Colon (tissue), 2 donors: Measurements from ENCODE around the gene CHSY3.

Source experiments
- FAIRE-seq: peaks from 2 replicates; lab custom pipeline; 2012; peaks lifted over from hg19 to GRCh38; lab: Jason Lieb, UNC
- donor health status: control.
- donor health status: control.

Gene CHSY3

DNA sequence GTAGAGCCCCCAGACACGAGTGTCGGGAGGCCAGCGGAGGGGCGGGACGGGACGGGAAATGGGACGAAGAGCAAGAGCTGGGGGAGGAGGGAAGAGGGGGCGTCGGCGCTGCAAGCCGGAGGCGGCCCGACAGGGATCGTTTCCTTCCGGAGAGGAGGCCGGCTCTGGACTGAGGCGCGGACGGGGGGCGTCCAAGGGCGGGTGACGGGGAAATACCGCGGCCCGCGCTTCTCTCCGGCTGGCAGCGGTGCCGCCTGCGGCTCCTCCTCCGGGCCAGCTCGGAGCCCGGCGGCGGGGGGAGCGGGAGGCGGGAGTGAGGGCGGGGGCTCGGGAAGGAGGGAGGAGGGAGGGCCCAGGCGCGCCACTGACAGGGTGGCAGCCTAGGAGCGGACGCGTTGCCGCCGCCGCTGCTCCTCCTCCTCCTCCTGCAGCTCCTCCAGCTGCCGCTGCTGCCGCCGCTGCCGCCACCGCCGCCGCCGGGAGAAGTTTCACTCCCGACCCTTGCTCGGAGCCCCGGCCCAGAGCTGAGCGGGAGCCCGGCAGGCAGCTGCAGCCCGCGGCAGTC is at the start of gene CHSY3:
Gene CHSY3, plus strand, starts transcription at position 364 of the 565 bp plus-strand sequence.
- no peak for FAIRE-seq

DNA sequence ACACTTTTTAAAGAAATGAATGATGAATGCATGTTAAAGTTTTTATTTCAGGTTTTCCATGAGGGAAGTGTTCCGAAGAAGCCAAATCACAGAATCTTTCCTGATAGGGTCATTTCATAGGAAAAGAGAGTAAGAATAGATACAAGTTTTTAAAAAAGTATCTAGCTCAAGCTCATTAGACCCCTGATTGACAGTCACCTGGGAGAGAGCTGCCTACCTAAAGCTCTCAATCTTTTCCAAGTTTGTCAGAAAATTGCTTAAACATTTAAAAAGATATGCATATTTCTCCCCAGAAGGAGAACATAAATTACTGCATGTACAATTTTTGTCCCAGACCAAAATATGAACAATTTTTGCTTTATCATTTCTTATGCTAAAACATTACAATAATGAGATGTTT is 47.9 kb upstream of the CHSY3 start:
- no peak for FAIRE-seq

DNA sequence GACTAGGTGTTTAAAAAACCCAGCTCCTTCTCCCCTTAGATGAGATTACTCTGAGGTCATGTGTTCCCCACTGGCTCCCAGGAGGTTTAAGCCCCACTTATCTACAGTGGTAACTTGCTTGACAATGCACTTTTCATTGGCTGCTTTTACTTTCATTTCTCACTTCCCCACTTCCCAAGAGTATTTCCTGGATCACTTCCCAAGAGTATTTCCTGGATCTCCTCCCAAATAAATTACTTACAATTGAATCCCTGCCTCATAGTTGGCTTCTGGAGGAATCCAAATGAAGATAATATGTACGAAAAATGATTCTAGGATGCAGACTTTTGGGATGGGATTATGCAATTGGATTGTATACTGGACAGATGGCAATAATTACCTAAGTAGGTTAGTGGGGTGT is 47.1 kb upstream of the CHSY3 start:
- no peak for FAIRE-seq

DNA sequence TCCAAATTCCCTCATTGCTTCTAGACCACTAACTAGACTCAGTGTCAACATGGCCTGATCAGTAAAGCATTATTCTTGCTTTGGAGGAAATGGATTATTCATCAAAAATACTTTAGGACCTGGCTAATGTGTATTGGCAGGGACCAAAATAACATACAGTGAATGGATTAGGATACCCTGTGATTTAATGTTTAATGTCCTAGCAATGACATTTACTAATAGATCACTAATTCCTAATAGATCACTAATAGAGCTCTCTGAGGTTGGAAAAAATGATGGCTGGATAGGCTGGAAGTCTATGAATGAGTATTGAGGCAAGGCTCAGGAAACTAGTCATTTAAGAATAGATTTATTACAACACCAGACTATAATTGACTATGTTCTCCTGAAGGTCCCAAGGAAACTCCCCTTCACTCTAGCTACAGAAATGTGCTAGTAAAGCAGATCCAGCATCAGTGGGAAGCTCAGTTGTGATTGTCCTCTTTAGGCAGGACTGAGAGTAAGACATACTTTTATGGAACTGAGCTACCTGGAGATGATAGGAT is 46.1 kb upstream of the CHSY3 start:
- FAIRE-seq = no peak

DNA sequence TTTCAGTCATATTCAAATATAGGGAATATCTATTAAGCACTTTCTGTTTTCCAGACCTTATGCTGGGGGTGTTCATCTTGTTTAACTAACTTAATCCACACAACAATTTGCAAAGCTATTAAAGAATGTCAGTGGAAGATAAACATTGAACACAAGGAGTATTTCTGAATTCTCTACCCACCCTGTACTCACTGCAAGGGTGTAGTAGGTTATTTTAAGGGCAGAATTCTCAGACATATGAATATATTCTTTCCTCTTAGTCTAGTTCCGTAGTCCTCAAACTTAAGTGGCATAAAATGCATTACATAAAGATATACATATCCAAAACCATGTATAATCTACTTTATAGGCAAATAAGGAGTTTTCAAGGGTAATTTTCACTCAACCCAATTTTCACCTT is 19.9 kb upstream of the CHSY3 start:
- FAIRE-seq = no peak

DNA sequence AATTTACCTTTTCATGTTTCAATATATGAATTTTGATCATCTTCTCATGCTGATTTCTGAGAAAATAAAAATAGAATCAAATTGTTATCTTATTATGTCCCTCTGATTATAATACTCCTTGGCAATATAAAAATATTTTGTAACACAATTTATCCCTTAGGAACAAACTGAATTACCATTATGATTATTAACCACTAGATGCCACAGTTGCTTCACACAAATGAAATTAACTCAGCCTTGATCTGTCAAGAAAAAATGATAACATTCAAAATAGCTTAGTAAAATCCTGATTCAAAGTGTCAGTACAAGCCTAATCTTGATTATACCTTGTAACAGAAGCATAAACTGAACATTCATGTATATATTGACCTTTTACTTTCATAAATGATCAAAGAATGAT is 4.8 kb upstream of the CHSY3 start:
- no peak for FAIRE-seq

DNA sequence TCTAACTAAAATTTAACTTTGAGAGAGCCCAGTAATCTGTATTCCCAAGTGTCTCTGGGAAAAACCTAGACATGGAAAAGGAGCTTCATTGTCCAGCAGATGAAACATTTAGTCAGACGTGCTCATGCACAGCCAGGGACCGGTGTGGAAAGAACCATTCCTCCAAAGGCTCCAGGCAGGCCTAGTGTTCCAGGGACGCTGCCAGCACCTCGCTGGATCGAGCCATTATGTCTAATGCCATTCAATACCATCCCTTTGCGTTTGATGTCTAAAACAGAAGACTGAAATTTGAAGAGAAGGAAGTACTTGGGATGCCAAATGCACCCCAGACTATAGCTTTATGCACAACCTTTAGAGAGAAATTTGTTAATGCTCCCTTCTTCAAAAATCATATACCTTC is 1.4 kb upstream of the CHSY3 start:
- no peak for FAIRE-seq

DNA sequence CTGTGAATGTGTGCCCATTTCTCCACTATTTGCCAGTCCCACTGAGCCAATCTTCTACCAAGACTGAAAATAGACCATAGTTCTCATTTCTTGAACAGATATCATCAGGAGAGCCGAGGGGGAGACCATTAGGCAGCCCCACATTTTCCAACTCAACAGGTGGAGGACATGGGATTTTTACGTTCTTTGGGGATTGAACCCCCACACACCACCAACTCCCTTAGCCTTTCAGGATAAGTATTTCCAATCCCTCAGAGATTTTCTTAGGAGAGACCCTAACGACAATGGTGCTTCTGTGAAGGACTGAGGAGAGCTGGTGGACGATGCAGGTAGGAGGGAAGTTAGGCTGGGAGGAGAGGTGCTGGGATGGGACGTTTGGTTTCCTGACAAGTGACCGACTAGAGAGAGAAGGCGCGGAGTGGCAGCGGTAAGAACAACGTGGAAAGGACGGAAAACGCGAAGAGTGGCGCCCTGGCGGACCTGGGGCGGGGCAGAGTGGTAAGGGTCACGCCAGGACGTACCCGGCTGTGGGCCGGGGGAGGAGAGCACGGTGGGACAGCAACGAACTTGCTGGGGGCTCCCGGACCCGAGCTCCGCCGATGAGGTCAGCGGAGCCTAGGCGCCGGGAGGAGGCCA is 681 bp upstream of the CHSY3 start:
- no peak for FAIRE-seq

DNA sequence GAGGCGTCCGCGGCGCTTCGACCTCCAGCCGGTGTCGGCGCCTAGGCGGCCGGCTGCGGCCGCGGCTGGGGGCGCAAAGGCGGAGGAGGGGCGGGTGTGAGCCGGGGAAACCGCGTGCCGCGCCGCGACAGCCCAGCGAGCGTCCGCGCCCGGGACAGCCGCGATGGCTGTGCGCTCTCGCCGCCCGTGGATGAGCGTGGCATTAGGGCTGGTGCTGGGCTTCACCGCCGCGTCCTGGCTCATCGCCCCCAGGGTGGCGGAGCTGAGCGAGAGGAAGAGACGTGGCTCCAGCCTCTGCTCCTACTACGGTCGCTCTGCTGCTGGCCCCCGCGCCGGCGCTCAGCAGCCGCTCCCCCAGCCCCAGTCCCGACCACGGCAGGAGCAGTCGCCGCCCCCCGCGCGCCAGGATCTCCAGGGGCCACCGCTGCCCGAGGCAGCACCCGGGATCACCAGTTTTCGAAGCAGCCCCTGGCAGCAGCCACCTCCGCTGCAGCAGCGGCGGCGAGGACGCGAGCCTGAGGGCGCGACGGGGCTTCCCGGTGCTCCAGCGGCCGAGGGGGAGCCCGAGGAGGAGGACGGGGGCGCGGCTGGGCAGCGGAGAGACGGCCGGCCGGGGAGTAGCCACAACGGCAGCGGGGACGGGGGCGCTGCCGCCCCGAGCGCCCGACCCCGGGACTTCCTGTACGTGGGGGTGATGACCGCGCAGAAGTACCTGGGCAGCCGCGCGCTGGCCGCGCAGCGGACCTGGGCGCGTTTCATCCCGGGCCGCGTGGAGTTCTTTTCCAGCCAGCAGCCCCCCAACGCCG is 605 bp downstream of the CHSY3 start:
- FAIRE-seq = no peak

DNA sequence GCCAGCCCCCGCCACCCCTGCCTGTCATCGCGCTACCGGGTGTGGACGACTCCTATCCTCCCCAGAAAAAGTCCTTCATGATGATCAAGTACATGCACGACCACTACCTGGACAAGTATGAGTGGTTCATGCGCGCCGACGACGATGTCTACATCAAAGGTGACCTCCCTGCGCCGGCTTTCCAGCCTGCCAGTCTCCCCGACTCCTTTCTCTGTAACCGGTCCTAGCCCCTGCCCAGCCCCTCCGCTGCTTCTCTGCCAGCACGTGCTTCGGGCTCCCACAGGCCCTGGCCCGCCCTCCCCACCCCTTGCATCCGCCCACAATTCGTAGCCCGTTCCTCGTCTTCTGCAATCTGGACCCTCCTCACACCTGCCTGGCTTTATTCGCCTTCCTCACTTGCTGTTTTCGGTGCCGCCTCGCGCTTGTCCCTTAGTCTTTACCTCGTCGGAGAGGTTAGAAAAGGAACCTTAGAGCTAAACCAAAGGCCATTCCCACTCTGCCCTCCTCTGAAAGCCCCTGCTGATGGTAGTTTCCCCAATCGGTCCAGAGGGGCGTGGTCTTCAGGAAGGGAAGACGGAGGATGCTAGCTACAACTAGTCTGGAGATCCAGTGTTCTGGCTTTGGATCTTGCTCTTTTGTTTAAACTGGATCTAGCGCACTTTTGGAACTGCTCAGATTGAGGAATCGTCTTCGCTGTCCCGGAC is 1.4 kb downstream of the CHSY3 start:
- FAIRE-seq = no peak

DNA sequence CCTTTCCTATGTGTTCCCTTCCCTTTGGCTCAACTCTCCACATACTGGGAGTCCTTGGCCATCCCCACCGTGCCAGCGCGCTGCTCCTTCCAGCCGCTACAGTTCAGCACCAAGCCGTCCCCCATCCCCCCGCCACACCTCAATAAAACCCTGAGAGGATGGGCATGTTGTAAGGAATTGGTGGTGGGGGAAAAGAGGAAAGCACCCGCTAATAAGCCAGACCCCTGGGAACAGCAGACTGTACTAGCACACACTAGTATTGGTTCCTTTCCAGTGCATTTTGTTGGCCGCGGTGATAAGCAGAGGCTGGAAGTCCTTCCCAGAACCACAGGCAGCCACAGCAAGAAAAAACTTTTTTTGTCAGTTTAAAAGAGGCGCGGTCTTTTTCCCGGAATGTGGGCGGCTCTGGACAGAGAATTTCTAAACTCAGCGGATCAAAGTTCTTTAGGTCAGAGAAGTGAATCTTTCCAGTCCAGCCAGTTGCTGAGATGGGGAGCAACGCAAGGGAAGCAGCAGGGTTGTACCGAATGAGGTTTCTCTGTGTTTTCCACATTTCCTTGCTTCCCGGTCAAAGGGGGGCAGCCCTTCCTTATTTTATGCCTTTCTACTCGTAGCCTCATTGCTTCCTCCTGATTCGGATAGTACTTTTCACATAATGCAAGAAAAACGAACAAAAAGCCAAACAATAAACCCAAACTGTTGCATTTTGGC is 2.1 kb downstream of the CHSY3 start:
- no peak for FAIRE-seq

DNA sequence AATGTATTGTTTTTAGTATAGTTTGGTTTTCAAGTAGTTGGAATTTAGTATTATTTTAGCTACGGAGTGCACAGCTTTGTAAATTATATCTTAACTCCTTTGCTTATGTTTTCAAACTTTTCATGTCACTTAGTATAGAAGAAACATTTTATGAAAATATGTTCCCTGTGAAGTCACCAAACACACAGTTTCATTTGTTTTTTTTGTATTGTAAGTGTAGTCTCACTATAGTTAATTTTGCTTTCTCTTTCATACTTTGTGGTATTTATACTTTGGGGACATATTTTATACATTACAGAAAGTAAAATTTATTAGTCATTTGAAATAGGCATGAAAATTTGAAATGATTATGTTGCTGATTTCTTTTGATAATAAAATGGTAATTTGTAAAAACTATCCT is 5.0 kb downstream of the CHSY3 start:
- no peak for FAIRE-seq

DNA sequence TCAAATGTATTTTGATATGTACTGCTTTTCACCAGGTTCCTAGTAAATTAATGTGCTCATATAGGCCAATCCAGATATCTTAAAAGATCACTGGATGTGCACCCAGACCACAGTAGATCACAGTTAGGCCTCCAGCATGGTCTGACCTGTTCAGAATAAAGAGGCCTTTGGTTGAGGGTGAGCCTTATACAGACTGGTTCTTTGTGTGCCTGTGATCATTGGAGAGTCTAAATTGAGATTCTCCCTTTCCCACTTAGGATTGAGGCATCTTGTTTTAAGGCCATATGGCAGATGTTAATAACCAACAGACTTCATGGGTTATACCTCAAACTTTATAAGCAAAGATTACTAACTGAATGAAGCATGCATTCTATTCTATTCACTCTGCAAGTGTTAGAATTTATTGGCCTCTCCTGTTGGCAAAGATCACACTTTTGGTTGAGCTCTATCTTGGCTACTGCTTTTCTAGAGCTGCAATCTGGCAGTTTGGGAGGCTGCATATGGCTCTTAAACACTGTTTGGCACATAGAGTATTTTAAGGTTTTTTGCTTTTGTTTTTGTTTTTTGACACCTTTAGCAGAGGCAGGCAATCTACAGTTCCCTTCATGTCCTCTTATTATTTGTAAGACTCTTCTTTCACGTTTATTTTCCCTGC is 8.5 kb downstream of the CHSY3 start:
- FAIRE-seq = no peak

DNA sequence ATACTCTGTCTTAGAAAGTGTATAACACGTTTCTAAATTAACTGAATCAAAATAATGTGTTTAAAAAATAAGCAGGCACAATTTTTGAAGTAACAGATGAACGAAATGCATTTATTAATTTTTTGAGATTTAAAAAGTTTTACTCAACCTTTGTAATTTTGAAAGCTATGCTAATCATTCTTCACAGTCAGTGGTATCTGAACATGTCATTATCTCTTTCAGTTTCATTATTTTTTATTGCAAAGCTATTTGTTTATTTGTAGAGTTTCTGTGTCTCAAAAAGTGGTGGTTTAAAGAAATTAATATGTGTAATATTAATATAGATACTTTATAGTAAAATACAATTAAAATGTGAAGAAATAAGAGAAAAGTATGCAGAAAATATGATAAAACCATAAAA is 11.2 kb downstream of the CHSY3 start:
- FAIRE-seq = no peak

DNA sequence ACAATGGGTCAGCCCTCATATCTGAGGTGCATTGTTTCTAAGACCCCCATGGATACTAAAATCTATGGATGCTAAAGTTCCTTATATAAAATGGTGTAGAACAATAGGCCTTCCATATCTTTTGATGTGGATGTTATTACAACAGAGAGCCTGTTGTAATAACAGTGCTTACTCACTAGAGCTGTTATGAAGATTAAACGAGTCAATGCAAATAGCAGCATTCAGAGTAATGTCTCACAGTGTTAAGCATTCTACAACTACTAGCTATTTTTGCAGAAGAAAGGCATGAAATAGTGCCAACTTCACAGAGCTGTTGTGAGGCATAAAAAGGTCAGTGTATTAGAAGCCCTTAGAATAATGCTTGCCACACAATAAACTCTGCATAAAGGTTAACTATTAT is 13.0 kb downstream of the CHSY3 start:
- FAIRE-seq = no peak

DNA sequence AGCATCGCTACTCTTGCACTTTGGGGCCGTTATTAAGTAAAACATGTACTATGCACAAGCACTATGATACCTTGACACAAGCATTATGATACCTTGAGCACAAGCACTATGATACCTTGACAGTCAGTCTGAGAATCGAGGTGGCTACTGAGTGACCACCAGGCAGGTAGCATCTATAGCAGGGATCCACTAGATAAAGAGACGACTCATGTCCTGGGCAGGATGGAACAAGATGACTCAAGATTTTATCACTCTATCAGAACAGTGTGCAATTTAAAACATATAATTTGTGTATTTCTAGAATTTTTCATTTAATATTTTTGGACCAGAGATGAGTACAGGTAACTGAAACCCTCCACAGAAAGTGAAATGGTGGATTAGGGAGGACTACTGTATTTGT is 16.9 kb downstream of the CHSY3 start:
- FAIRE-seq = no peak

DNA sequence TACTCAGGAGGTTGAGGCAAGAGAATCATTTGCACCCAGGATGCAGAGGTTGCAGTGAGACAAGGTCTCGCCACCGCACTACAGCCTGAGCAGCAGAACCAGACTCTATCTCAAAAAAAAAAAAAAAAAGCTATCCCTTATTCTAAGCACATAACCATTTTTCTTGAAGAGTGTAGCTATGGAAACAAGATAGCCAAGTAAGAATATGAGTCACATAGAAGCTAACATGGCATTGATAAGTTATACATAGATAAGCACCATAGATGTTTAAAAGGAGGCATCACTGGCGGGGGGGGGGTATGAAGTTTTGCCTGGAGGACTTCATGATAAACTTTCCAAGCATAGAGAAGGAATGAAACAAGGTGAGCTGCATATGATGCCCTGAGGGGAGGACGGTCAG is 26.0 kb downstream of the CHSY3 start:
- FAIRE-seq = no peak

DNA sequence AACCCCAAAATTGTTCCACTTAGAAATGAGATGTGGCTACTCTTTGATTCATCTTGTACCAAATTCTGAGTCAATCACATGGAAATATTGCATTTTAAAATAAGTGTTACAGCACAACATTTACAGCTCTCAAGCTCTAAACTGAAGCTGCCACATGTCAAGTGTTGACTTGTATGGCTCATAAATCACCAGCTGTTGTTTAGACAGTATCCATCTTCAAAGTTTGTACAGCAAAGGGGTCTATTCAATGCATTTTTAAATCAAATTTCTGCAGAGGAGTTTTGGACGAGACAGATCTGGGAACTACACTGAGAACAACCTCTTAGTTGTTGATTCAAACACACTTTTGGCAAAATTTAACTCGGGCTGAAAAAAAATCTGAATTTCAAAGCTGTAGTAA is 31.4 kb downstream of the CHSY3 start:
- no peak for FAIRE-seq

DNA sequence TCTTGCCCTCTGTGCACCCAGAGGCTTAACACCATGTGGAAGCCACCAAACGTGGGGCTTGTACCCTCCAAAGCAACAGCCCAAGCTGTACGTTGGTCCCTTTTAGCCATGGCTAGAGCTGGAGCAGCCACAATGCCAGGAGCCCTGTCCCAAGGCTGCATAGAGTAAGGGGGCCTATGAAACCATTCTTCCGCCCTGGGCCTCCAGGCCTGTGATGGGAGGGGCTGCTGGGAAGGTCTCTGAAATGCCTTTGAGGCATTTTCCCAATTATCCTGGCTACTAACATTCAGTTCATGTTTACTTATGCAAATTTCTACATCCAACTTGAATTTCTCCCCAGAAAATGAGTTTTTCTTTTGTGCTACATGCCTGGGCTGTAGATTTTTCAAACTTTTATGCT is 33.8 kb downstream of the CHSY3 start:
- no peak for FAIRE-seq

DNA sequence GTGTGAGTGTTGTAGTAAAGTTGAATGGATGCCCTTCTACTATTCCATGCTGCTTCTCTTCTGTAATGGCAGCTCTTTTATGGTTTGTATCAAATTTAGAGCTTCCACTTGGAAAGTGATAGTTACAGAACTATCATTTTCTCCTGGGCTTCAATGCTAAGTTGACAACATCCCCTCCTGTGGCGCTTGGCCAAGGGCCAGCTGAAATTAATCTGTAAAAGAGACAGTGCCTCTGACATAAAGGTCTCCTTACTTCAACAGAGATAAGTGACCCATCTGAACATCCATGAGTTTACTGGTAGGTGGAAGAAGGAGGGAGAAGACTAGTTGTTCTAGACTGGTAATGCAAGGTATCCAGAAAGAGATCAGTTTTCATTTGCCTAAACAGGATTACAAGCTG is 39.7 kb downstream of the CHSY3 start:
- no peak for FAIRE-seq

DNA sequence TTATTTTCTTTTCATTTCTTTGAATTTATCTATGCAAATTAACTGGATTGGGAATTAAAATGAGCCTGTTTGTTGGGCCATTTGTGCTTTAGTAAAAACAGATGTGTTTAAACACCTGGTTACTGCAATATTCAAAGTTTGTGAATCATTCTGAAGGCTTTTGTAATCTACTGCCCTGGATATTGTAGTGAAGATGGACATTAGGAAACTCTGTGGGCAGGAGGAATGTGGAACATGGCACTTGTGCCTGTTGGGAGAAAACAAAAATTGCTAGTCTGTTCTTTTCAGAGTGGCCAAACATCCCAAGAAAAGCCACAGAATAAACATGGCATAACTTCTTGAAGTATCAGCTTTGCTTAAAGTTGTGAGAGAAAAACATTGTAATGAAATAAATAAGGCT is 40.8 kb downstream of the CHSY3 start:
- no peak for FAIRE-seq
